DOHH2 (cell line): ENCODE results near the gene CFAP251.

ENCODE experiments used
- CTCF ChIP-seq: fragments of 200-600 bp; sonication (generic); IDR thresholded peaks from one replicate; pipeline ENCODE4 v1.5.1; 2014; ENCODE audit warnings: antibody characterized with exemption, mild to moderate bottlenecking, low read depth, low read length; ENCODE audit not compliant: poor library complexity, severe bottlenecking
- EZH2phosphoT487 ChIP-seq: fragments of 200-600 bp; sonication (generic); IDR thresholded peaks from 2 replicates; pipeline ENCODE4 v1.6.1; 2017; ENCODE audit warnings: borderline replicate concordance, mild to moderate bottlenecking, antibody characterized with exemption, low read length, moderate library complexity, mixed read lengths

GRCh38 chr12:122018937-122019336, 100.5 kb downstream of the CFAP251 start:
- TF ChIP-seq CTCF = no peak
- TF ChIP-seq EZH2phosphoT487 = no peak
